Astrocyte (in vitro differentiated cells and primary cell): ENCODE measurements around the gene FGF8. TPM values are rescaled to one million over a fixed set of nuclear protein-coding genes. Genes with fewer than 3 reads are reported as not detected.

Experiments
- DNase-seq: peaks from one replicate; pipeline ENCODE4 v3.0.0-alpha.2; 2010; ENCODE audit warnings: low read depth
- FAIRE-seq: peaks from 2 replicates; lab custom pipeline; 2011; peaks lifted over from hg19 to GRCh38; lab: Jason Lieb, UNC
- H2AFZ ChIP-seq: 2 replicates; pipeline ENCODE4 v1.6.0; 2012; ENCODE audit warnings: low read depth, low read length, inconsistent platforms
- H3K27ac ChIP-seq: 2 replicates; pipeline ENCODE4 v1.5.1; 2011; ENCODE audit warnings: low read depth, low read length, inconsistent platforms
- H3K27me3 ChIP-seq: 2 replicates; pipeline ENCODE4 v1.6.0; 2011; ENCODE audit warnings: low read length, inconsistent platforms; ENCODE audit not compliant: insufficient read depth
- H3K36me3 ChIP-seq: 2 replicates; pipeline ENCODE4 v1.5.1; 2011; ENCODE audit warnings: low read length, inconsistent platforms; ENCODE audit not compliant: insufficient read depth
- H3K4me1 ChIP-seq: 2 replicates; pipeline ENCODE4 v1.5.1; 2011; ENCODE audit warnings: low read length, inconsistent platforms; ENCODE audit not compliant: insufficient read depth
- H3K4me2 ChIP-seq: 2 replicates; pipeline ENCODE4 v1.6.0; 2012; ENCODE audit warnings: low read length, inconsistent platforms
- H3K4me3 ChIP-seq: 2 replicates; pipeline ENCODE4 v1.5.1; 2011; ENCODE audit warnings: low read depth, mild to moderate bottlenecking, low read length, inconsistent platforms; ENCODE audit not compliant: insufficient read depth
- H3K79me2 ChIP-seq: 2 replicates; pipeline ENCODE4 v1.6.0; 2012; ENCODE audit warnings: mild to moderate bottlenecking, low read length, inconsistent platforms; ENCODE audit not compliant: insufficient read depth
- H3K9ac ChIP-seq: 2 replicates; pipeline ENCODE4 v1.6.0; 2012; ENCODE audit warnings: mild to moderate bottlenecking, low read length, inconsistent platforms
- H3K9me3 ChIP-seq: 2 replicates; pipeline ENCODE4 v1.5.1; 2012; ENCODE audit warnings: low read depth, mild to moderate bottlenecking, low read length, inconsistent platforms; ENCODE audit not compliant: insufficient read depth
- H4K20me1 ChIP-seq: 2 replicates; pipeline ENCODE4 v1.6.0; 2012; ENCODE audit warnings: low read length, inconsistent platforms; ENCODE audit not compliant: insufficient read depth
- H3K27ac Mint-ChIP-seq: one replicate; pipeline ENCODE4 v1.8.0; 2021; ENCODE audit warnings: mild to moderate bottlenecking, mixed read lengths; ENCODE audit not compliant: unreplicated experiment
- H3K27me3 Mint-ChIP-seq: one replicate; pipeline ENCODE4 v1.8.0; 2021; ENCODE audit warnings: low read depth, mixed read lengths; ENCODE audit not compliant: unreplicated experiment
- H3K36me3 Mint-ChIP-seq: one replicate; pipeline ENCODE4 v1.8.0; 2021; ENCODE audit warnings: low read depth, mixed read lengths; ENCODE audit not compliant: unreplicated experiment
- H3K4me1 Mint-ChIP-seq: one replicate; pipeline ENCODE4 v1.8.0; 2021; ENCODE audit warnings: low read depth, mixed read lengths; ENCODE audit not compliant: unreplicated experiment
- H3K4me3 Mint-ChIP-seq: one replicate; pipeline ENCODE4 v1.8.0; 2021; ENCODE audit warnings: mild to moderate bottlenecking, moderate library complexity, mixed read lengths; ENCODE audit not compliant: unreplicated experiment
- H3K9me3 Mint-ChIP-seq: one replicate; pipeline ENCODE4 v1.8.0; 2021; ENCODE audit warnings: mild to moderate bottlenecking, mixed read lengths; ENCODE audit not compliant: unreplicated experiment
- EZH2 ChIP-seq: IDR thresholded peaks from 2 replicates; pipeline ENCODE4 v1.6.1; 2012; ENCODE audit warnings: mild to moderate bottlenecking, low read length, inconsistent platforms; ENCODE audit not compliant: insufficient read depth
- total RNA-seq: library from RNA; stranded (reverse); gene quantifications from 2 replicates; pipeline ENCODE4 v1.2.1, GENCODE V29; 2021
- TF ChIP-seq, protein P1 (sequence below): IDR thresholded peaks from 2 replicates; pipeline ENCODE4 v1.5.1; 2011; ENCODE audit warnings: low read depth, mild to moderate bottlenecking, inconsistent platforms, low read length, moderate library complexity; ENCODE audit not compliant: insufficient read depth

FGF8 gene
- total RNA-seq, 1 donor from 2014 or later, result 0.61 TPM

- H3K4me1 ChIP-seq, result peaks cover 33% of the 10 kb centered on the region
- Mint-ChIP-seq H3K27me3 (peaks cover 15% of the 10 kb centered on the region), H3K36me3 (peaks cover 6% of the 10 kb centered on the region), H3K4me1 (peaks cover 12% of the 10 kb centered on the region), H3K27ac (peak overlapping the region; percentile 95), H3K9me3 (no peaks in the 10 kb centered on the region), H3K4me3 (peak overlapping the region; percentile 96)
- H3K9ac ChIP-seq, result peak overlapping the region; percentile 93
- H3K27ac ChIP-seq, result peak overlapping the region; percentile 68
- peaks cover 20% of the 10 kb centered on the region for H3K79me2 ChIP-seq
- peaks cover 25% of the 10 kb centered on the region for H3K36me3 ChIP-seq
- FAIRE-seq (no peak), DNase-seq (no peak)
- peak overlapping the region; percentile 83 for H3K4me3 ChIP-seq
- H3K4me2 ChIP-seq, result peak overlapping the region; percentile 89
- peaks cover 21% of the 10 kb centered on the region for H3K27me3 ChIP-seq
- peaks cover 73% of the 10 kb centered on the region for H4K20me1 ChIP-seq
- TF ChIP-seq EZH2, result no peak
- TF ChIP-seq, protein P1, sequence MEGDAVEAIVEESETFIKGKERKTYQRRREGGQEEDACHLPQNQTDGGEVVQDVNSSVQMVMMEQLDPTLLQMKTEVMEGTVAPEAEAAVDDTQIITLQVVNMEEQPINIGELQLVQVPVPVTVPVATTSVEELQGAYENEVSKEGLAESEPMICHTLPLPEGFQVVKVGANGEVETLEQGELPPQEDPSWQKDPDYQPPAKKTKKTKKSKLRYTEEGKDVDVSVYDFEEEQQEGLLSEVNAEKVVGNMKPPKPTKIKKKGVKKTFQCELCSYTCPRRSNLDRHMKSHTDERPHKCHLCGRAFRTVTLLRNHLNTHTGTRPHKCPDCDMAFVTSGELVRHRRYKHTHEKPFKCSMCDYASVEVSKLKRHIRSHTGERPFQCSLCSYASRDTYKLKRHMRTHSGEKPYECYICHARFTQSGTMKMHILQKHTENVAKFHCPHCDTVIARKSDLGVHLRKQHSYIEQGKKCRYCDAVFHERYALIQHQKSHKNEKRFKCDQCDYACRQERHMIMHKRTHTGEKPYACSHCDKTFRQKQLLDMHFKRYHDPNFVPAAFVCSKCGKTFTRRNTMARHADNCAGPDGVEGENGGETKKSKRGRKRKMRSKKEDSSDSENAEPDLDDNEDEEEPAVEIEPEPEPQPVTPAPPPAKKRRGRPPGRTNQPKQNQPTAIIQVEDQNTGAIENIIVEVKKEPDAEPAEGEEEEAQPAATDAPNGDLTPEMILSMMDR, result no peak
- H3K9me3 ChIP-seq, result no peaks in the 10 kb centered on the region
- H2AFZ ChIP-seq, result no peak overlapping the region
Observed at GRCh38 chr10:101781984-101782810, 6.3 kb upstream of the FGF8 start.

DNA sequence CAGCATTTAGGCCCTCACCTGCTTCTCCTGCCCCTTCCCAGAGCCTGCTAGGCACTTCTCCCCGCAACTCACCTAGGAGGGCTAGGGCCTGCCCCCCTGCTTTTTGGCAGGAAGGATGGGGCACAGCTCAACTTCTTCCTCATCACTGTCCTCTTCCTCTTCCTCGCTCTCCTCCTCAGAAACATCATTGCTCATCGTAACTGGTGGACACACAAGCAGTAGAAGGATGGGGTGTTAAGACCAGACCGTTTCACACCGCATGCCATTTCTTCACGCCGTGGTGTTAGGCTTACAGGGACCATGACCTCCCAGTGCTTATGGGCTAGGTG lies 5.7 kb upstream of the FGF8 start:
- TF ChIP-seq, protein P1, result no peak
- no peak for TF ChIP-seq EZH2
- no peak for DNase-seq
- Mint-ChIP-seq H3K27ac (no peak overlapping the region), H3K27me3 (peaks cover 19% of the 10 kb centered on the region), H3K4me3 (peak overlapping the region; percentile 96), H3K4me1 (peaks cover 12% of the 10 kb centered on the region), H3K9me3 (no peaks in the 10 kb centered on the region), H3K36me3 (peaks cover 6% of the 10 kb centered on the region)
- H3K4me1 ChIP-seq, result peaks cover 33% of the 10 kb centered on the region
- peaks cover 19% of the 10 kb centered on the region for H3K79me2 ChIP-seq
- no peaks in the 10 kb centered on the region for H3K9me3 ChIP-seq
- FAIRE-seq, result no peak
- no peak overlapping the region for H3K9ac ChIP-seq
- peaks cover 21% of the 10 kb centered on the region for H3K36me3 ChIP-seq
- no peak overlapping the region for H3K27ac ChIP-seq
- H3K27me3 ChIP-seq, result peaks cover 27% of the 10 kb centered on the region
- H3K4me3 ChIP-seq, result no peak overlapping the region
- peak overlapping the region; percentile 89 for H3K4me2 ChIP-seq
- H4K20me1 ChIP-seq, result peaks cover 74% of the 10 kb centered on the region
- no peak overlapping the region for H2AFZ ChIP-seq
